K562 (cell line): Measurements from ENCODE around the gene TLR5. TPM values are rescaled to one million over a fixed set of nuclear protein-coding genes. Genes with fewer than 3 reads are reported as not detected.

Experiments
- polyA plus RNA-seq, 8 experiments: library from polyadenylated mRNA; depleted of rRNA in 4 of 8; stranded (reverse) in 5 of 8; unstranded in 3 of 8; fragments of >200 nt; fragmentation: Nextera tagmentation in 2 of 8; fragmentation: Illumina TruSeq in 1 of 8; extraction: Ambion mirVana in 2 of 8; extraction: Trizol in 1 of 8; gene quantifications; 2 replicates each; pipeline versions ENCODE4 v1.2.1 to v1.2.3, GENCODE V29; 2011 to 2014; ENCODE audit warnings: inconsistent platforms in 1 of 8, missing spikeins in 1 of 8
- total RNA-seq, 7 experiments: library from RNA; depleted of rRNA in 6 of 7; stranded (reverse); fragments of >200 nt in 6 of 7; fragmentation: Illumina TruSeq in 2 of 7; extraction: Trizol in 2 of 7; gene quantifications; 2 replicates each; pipeline versions ENCODE4 v1.2.1 to v1.2.3, GENCODE V29; 2011 to 2021; ENCODE audit warnings: low replicate concordance in 1 of 7

The TLR5 gene
- total and polyA plus RNA-seq, 9 of the 15 experiments (the other 6 are each of a cell fraction or from before 2014, with no cell fraction given) = 0.93 to 7.4 (median 1.9) TPM

Other genes with a start within 250 kb of the TLR5 start
- gene SUSD4, start 220.9 kb upstream of the TLR5 start, total RNA-seq (2014; rRNA removed) = not detected in 2 replicates
- not detected in 2 replicates for gene SUSD4, start 220.9 kb upstream of the TLR5 start, total RNA-seq (2014; rRNA removed; fragmentation: Illumina TruSeq; extraction: Trizol)
- not detected in 2 replicates for gene SUSD4, start 220.9 kb upstream of the TLR5 start, total RNA-seq (2015; rRNA removed; fragmentation: Illumina TruSeq; extraction: Trizol)
- 0.09 TPM in 1 of 2 replicates, not detected in the other for gene SUSD4, start 220.9 kb upstream of the TLR5 start, total RNA-seq (2021)
- gene SUSD4, start 220.9 kb upstream of the TLR5 start, polyA plus RNA-seq (2011; rRNA removed) = 0.15 and 1.7 TPM in 2 replicates
- gene SUSD4, start 220.9 kb upstream of the TLR5 start, polyA plus RNA-seq (2014; fragmentation: Illumina TruSeq; extraction: Trizol) = 0.06 and 0.07 TPM in 2 replicates
- gene SUSD4, start 220.9 kb upstream of the TLR5 start, polyA plus RNA-seq (2014; fragmentation: Nextera tagmentation; extraction: Ambion mirVana) = under 1 TPM in 1 of 2 experiments, not detected in 1; 0.06 TPM
- 0.16 TPM in 1 of 2 replicates, not detected in the other for gene SUSD4, start 220.9 kb upstream of the TLR5 start, polyA plus RNA-seq (2014; rRNA removed)